Liver (tissue), 3 donors: ENCODE data around the gene C2CD4D.

Experiments
- JUND ChIP-seq, 2 donors: IDR thresholded peaks; 2 replicates each; pipeline ENCODE4 v1.6.1; 2016; ENCODE audit warnings: antibody characterized with exemption in 2 of 2
- SP1 ChIP-seq: IDR thresholded peaks from 2 replicates; pipeline ENCODE4 v1.6.1; 2018; ENCODE audit warnings: antibody characterized with exemption, mild to moderate bottlenecking
- YY1 ChIP-seq: IDR thresholded peaks from 2 replicates; pipeline ENCODE4 v1.6.1; 2016; ENCODE audit warnings: antibody characterized with exemption, mild to moderate bottlenecking
- TF ChIP-seq, protein P1 (sequence below): fragments of 150-350 bp; IDR thresholded peaks from 2 replicates; pipeline ENCODE4 v1.5.1; 2017; ENCODE audit warnings: improper control_type of control experiment, low read depth, low read length; ENCODE audit not compliant: missing input control
- donor health status: healthy.
- donor health status: healthy.

- TF ChIP-seq, protein P1, sequence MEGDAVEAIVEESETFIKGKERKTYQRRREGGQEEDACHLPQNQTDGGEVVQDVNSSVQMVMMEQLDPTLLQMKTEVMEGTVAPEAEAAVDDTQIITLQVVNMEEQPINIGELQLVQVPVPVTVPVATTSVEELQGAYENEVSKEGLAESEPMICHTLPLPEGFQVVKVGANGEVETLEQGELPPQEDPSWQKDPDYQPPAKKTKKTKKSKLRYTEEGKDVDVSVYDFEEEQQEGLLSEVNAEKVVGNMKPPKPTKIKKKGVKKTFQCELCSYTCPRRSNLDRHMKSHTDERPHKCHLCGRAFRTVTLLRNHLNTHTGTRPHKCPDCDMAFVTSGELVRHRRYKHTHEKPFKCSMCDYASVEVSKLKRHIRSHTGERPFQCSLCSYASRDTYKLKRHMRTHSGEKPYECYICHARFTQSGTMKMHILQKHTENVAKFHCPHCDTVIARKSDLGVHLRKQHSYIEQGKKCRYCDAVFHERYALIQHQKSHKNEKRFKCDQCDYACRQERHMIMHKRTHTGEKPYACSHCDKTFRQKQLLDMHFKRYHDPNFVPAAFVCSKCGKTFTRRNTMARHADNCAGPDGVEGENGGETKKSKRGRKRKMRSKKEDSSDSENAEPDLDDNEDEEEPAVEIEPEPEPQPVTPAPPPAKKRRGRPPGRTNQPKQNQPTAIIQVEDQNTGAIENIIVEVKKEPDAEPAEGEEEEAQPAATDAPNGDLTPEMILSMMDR: peak; percentile 39
- TF ChIP-seq YY1 (no peak), SP1 (no peak), JUND (IDR thresholded peaks at IDR 0.05) (no peak)
These were observed 49.5 kb upstream of the C2CD4D start for GRCh38 chr1:151888972-151889570.
